Neural cell (in vitro differentiated cells): ENCODE results near the gene RAD50.

Source experiments
- CTCF ChIP-seq: fragments of 450-650 bp; IDR thresholded peaks from 2 replicates; pipeline ENCODE4 v1.5.1; 2014; ENCODE audit warnings: antibody characterized with exemption, mild to moderate bottlenecking, moderate library complexity; ENCODE audit not compliant: poor library complexity, severe bottlenecking
- MXI1 ChIP-seq: fragments of 450-650 bp; conservative IDR thresholded peaks from 2 replicates; pipeline ENCODE4 v1.6.1; 2014; ENCODE audit warnings: antibody characterized with exemption, mild to moderate bottlenecking; ENCODE audit not compliant: poor library complexity, severe bottlenecking
- TAF1 ChIP-seq: IDR thresholded peaks from 2 replicates; pipeline ENCODE4 v1.6.1; 2012; ENCODE audit warnings: low read depth

- TF ChIP-seq CTCF: no peak
- no peak for TF ChIP-seq TAF1
- no peak for TF ChIP-seq MXI1
Observed at GRCh38 chr5:132659598-132660493, 103.1 kb downstream of the RAD50 start.
